OCI-LY7 (cell line): ENCODE measurements around the gene CAPN13.

Source experiments
- CTCF ChIP-seq: fragments of 200-600 bp; sonication (generic); conservative IDR thresholded peaks from 2 replicates; pipeline ENCODE4 v1.5.1; 2014; ENCODE audit warnings: mild to moderate bottlenecking, antibody characterized with exemption, low read length, moderate library complexity, mixed read lengths
- EZH2phosphoT487 ChIP-seq: fragments of 200-600 bp; sonication (generic); IDR thresholded peaks from 2 replicates; pipeline ENCODE4 v1.6.1; 2018; ENCODE audit warnings: low read depth, borderline replicate concordance, mild to moderate bottlenecking, mixed run types, antibody characterized with exemption, low read length, moderate library complexity, mixed read lengths

DNA sequence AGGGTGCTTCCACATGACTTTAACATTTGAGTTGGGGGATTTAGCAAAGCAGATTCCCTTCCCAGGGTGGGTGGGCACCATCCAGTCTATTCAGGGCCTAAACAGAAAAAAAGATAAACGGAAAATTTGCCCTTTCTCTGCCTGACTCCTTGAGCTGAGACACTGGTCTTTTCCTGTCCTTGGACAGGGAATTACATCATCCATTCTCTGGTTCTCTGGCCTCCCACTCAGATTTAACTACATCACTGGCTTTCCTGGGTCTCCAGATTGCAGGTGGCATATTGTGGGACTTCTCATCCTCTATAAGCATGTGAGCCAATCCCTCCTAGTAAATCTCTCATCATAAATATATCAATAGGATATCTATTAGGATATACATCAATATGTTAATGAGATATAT, 25.8 kb downstream of the CAPN13 start:
- no peak for TF ChIP-seq CTCF
- TF ChIP-seq EZH2phosphoT487, result no peak
